Endothelial cell of umbilical vein (primary cell): Measurements from ENCODE around the gene DPYD. TPM values are rescaled to one million over a fixed set of nuclear protein-coding genes. Genes with fewer than 3 reads are reported as not detected.

Experiments used
- BruUV-seq: library from RNA; stranded (reverse); fragments of 400-500 nt; replicated peaks from 2 replicates; lab custom pipeline; 2021; lab: Mats Ljungman, UMichigan
- CTCF ChIA-PET: fragments of 300-600, 350-600 bp; sonication (Branson Sonifier 250); formaldehyde crosslinking; loops from one replicate; lab custom pipeline; 2021; ENCODE audit warnings: antibody characterized with exemption, inconsistent platforms; lab: Charles Lee
- POLR2A ChIA-PET: fragments of 300-600, 350-600 bp; sonication (Branson Sonifier 250); formaldehyde crosslinking; loops from one replicate; lab custom pipeline; 2021; ENCODE audit warnings: antibody characterized with exemption, inconsistent platforms; lab: Charles Lee
- DNase-seq: peaks from one replicate; pipeline ENCODE4 v3.0.0-alpha.2; 2011; ENCODE audit warnings: low read depth, low spot score
- FAIRE-seq: peaks from 2 replicates; lab custom pipeline; 2011; peaks lifted over from hg19 to GRCh38; lab: Jason Lieb, UNC
- H2AFZ ChIP-seq: 2 replicates; pipeline ENCODE4 v1.6.0; 2012; ENCODE audit warnings: low read depth, low read length, control low read depth, inconsistent platforms
- H3K27ac ChIP-seq: 2 replicates; pipeline ENCODE4 v1.5.1; 2011; ENCODE audit warnings: low read depth, mild to moderate bottlenecking, control low read depth, low read length, moderate library complexity; ENCODE audit not compliant: insufficient read depth
- H3K27me3 ChIP-seq, 2 experiments: 2 replicates each; pipeline versions ENCODE4 v1.6.0 to v1.6.1; 2011; ENCODE audit warnings: low read length in 2 of 2, mixed read lengths in 1 of 2; ENCODE audit not compliant: control insufficient read depth in 2 of 2, insufficient read depth in 2 of 2
- H3K36me3 ChIP-seq, 2 experiments: 2 replicates in 1 of 2; 3 replicates in 1 of 2; pipeline ENCODE4 v1.5.1; 2011; ENCODE audit warnings: low read length in 2 of 2, mild to moderate bottlenecking in 1 of 2, moderate library complexity in 1 of 2; ENCODE audit not compliant: control insufficient read depth in 2 of 2, insufficient read depth in 2 of 2; ENCODE audit errors: extremely low read depth in 1 of 2
- H3K4me1 ChIP-seq: 3 replicates; pipeline ENCODE4 v1.5.1; 2011; ENCODE audit warnings: mild to moderate bottlenecking, low read length; ENCODE audit not compliant: control insufficient read depth, insufficient read depth; ENCODE audit errors: extremely low read depth
- H3K4me2 ChIP-seq: 2 replicates; pipeline ENCODE4 v1.6.1; 2011; ENCODE audit warnings: low read length, control low read depth, mixed read lengths; ENCODE audit not compliant: insufficient read depth
- H3K4me3 ChIP-seq, 3 experiments: fragments of 200-600 bp in 1 of 3; sonication (generic), shearing (Covaris generic) in 1 of 3; replicated peaks in 1 of 3; 2 replicates each; pipeline ENCODE4 v1.5.1; 2011 to 2016; ENCODE audit warnings: control low read depth in 3 of 3, low read length in 3 of 3, mild to moderate bottlenecking in 2 of 3, inconsistent platforms in 1 of 3, low read depth in 1 of 3, moderate library complexity in 1 of 3; ENCODE audit not compliant: insufficient read depth in 1 of 3
- H3K79me2 ChIP-seq: 2 replicates; pipeline ENCODE4 v1.6.0; 2012; ENCODE audit warnings: low read length, inconsistent platforms; ENCODE audit not compliant: control insufficient read depth, insufficient read depth
- H3K9ac ChIP-seq: replicated peaks from 2 replicates; pipeline ENCODE3; 2011; ENCODE audit warnings: low read length, control low read depth; ENCODE audit not compliant: insufficient read depth; ENCODE audit errors: extremely low read depth
- H3K9me1 ChIP-seq: replicated peaks from 3 replicates; pipeline ENCODE4 v1.6.0; 2011; ENCODE audit warnings: mild to moderate bottlenecking, low read length; ENCODE audit not compliant: control insufficient read depth, insufficient read depth; ENCODE audit errors: extremely low read depth
- H3K9me3 ChIP-seq: replicated peaks from 2 replicates; pipeline ENCODE4 v1.5.1; 2012; ENCODE audit warnings: low read length, inconsistent platforms; ENCODE audit not compliant: control insufficient read depth, insufficient read depth
- H4K20me1 ChIP-seq: replicated peaks from 2 replicates; pipeline ENCODE3; 2011; ENCODE audit warnings: mild to moderate bottlenecking, low read length; ENCODE audit not compliant: control insufficient read depth, insufficient read depth; ENCODE audit errors: extremely low read depth
- CTCF ChIP-seq, 2 donors: IDR thresholded peaks; 1 replicate in 1 of 2; 2 replicates in 1 of 2; pipeline ENCODE4 v1.5.1; 2011; ENCODE audit warnings: low read length in 2 of 2, mild to moderate bottlenecking in 2 of 2, moderate library complexity in 2 of 2, control low read depth in 1 of 2, inconsistent platforms in 1 of 2, low read depth in 1 of 2; ENCODE audit not compliant: insufficient read depth in 1 of 2; ENCODE audit errors: extremely low read depth in 1 of 2
- EZH2 ChIP-seq: IDR thresholded peaks from 2 replicates; pipeline ENCODE4 v1.6.1; 2012; ENCODE audit warnings: borderline replicate concordance, low read depth, mild to moderate bottlenecking, moderate library complexity, low read length, inconsistent platforms; ENCODE audit not compliant: severe bottlenecking
- FOS ChIP-seq: IDR thresholded peaks from 2 replicates; pipeline ENCODE4 v1.6.1; 2011; ENCODE audit warnings: mild to moderate bottlenecking, low read length, moderate library complexity, borderline replicate concordance; ENCODE audit not compliant: insufficient read depth
- GATA2 ChIP-seq: IDR thresholded peaks from 2 replicates; pipeline ENCODE4 v1.7.0; 2011; ENCODE audit warnings: low read depth, mild to moderate bottlenecking, moderate library complexity, mixed read lengths, low read length; ENCODE audit not compliant: insufficient read length, insufficient read depth
- JUN ChIP-seq: IDR thresholded peaks from 2 replicates; pipeline ENCODE4 v1.6.1; 2011; ENCODE audit warnings: borderline replicate concordance, low read depth; ENCODE audit not compliant: insufficient read length, insufficient read depth
- MAX ChIP-seq: IDR thresholded peaks from 2 replicates; pipeline ENCODE4 v1.6.1; 2011; ENCODE audit not compliant: insufficient read depth, insufficient read length
- MYC ChIP-seq: IDR thresholded peaks from one replicate; pipeline ENCODE4 v1.6.1; 2011; ENCODE audit warnings: mild to moderate bottlenecking, low read depth, low read length
- POLR2A ChIP-seq: IDR thresholded peaks from 2 replicates; pipeline ENCODE4 v1.6.1; 2012; ENCODE audit warnings: low read depth, mild to moderate bottlenecking, control low read depth, low read length
- POLR2AphosphoS5 ChIP-seq: IDR thresholded peaks from 2 replicates; pipeline ENCODE4 v1.6.1; 2012; ENCODE audit warnings: low read depth, mild to moderate bottlenecking, control low read depth, low read length, moderate library complexity; ENCODE audit not compliant: insufficient read depth
- dilution Hi-C: fragments of 300-500 bp; cut with MboI; formaldehyde crosslinking; loops from one replicate; pipeline ENCODE4 v1.15.0; 2019; ENCODE audit warnings: low sequenced_read_pairs; ENCODE audit not compliant: extremely low pct_ligation_motif_present
- intact Hi-C: fragments of 100-400 bp; cut with micrococcal nuclease; formaldehyde crosslinking; loops from one replicate; pipeline ENCODE4 v1.10.0; 2022
- polyA plus RNA-seq, 4 experiments: library from polyadenylated mRNA; depleted of rRNA in 3 of 4; stranded (reverse) in 3 of 4; unstranded in 1 of 4; fragments of >200 nt; gene quantifications; 2 replicates each; pipeline versions ENCODE4 v1.2.1 to v1.2.3, GENCODE V29; 2011 to 2012; ENCODE audit warnings: missing spikeins in 1 of 4
- total RNA-seq: library from RNA; stranded (reverse); gene quantifications from 2 replicates; pipeline ENCODE4 v1.2.3, GENCODE V29; 2021

DPYD gene
- total and polyA plus RNA-seq, 2 donors (not counting 3 experiments of a cell fraction or from before 2014, with no cell fraction given): 4.6 to 15.1 TPM

GRCh38 chr1:97089173-97089572 lies 831.7 kb downstream of the DPYD start:
- Histone ChIP-seq H3K36me3 (no peaks in the 10 kb centered on the region), H3K4me1 (peaks cover 26% of the 10 kb centered on the region), H3K9ac (no peak overlapping the region), H3K9me1 (no peaks in the 10 kb centered on the region), H3K9me3 (no peaks in the 10 kb centered on the region), H3K27ac (no peak overlapping the region), H3K4me3 (no peak overlapping the region), H2AFZ (no peak overlapping the region), H3K79me2 (no peaks in the 10 kb centered on the region), H3K27me3 (no peaks in the 10 kb centered on the region), H4K20me1 (no peaks in the 10 kb centered on the region), H3K4me2 (no peak overlapping the region)
- dilution Hi-C loops: no loop called here
- ChIA-PET POLR2A (no interaction called here), CTCF (no interaction called here)
- FAIRE-seq (no peak), DNase-seq (no peak)
- intact Hi-C loops: no loop called here
- BruUV-seq: no TSS peak
- TF ChIP-seq GATA2: no peak
- TF ChIP-seq FOS: no peak
- TF ChIP-seq EZH2: no peak
- no peak for TF ChIP-seq MAX
- TF ChIP-seq POLR2A: no peak
- no peak for TF ChIP-seq JUN
- no peak for TF ChIP-seq POLR2AphosphoS5
- TF ChIP-seq MYC: no peak

- H3K27me3 ChIP-seq: no peaks in the 10 kb centered on the region
- no peaks in the 10 kb centered on the region for H3K9me1 ChIP-seq
- POLR2A ChIA-PET: no interaction called here
- no peak for TF ChIP-seq MYC
- TF ChIP-seq EZH2: no peak
- TF ChIP-seq MAX: no peak
- no peak for TF ChIP-seq POLR2A
- no peak for TF ChIP-seq FOS
- no peak for TF ChIP-seq JUN
- TF ChIP-seq POLR2AphosphoS5: no peak
- TF ChIP-seq CTCF (IDR thresholded peaks at IDR 0.05; ENCODE audit: extremely low read depth in 1 of 2, insufficient read depth in 1 of 2, low read depth in 1 of 2, low read length in 2 of 2): no peak
- TF ChIP-seq GATA2: no peak
- H3K4me3 ChIP-seq: no peak overlapping the region
- no peaks in the 10 kb centered on the region for H3K9me3 ChIP-seq
- no peaks in the 10 kb centered on the region for H3K79me2 ChIP-seq
- no peaks in the 10 kb centered on the region for H4K20me1 ChIP-seq
- dilution Hi-C loops (no loop called here), intact Hi-C loops (no loop called here)
- H3K27ac ChIP-seq: no peak overlapping the region
- peak; percentile 60 for DNase-seq
- H3K4me1 ChIP-seq: peaks cover 18% of the 10 kb centered on the region
- H3K9ac ChIP-seq: no peak overlapping the region
- no peak for FAIRE-seq
- H2AFZ ChIP-seq: no peak overlapping the region
- CTCF ChIA-PET: no interaction called here
- no TSS peak for BruUV-seq
- H3K4me2 ChIP-seq: no peak overlapping the region
- H3K36me3 ChIP-seq: no peaks in the 10 kb centered on the region
Measured at GRCh38 chr1:97088391-97088790, 832.4 kb downstream of the DPYD start.
